ENCODE results near the gene CDC42BPG. TPM values are rescaled to one million over a fixed set of nuclear protein-coding genes. Genes with fewer than 3 reads are reported as not detected.
A peak's percentile ranks its signal among the peaks of the same experiment; 100 is the strongest.

CDC42BPG gene
- total and polyA plus RNA-seq, 9 of the 15 experiments (the other 6 are each of a cell fraction or from before 2014, with no cell fraction given): 0.04 to 8.8 (median 2.1) TPM

- ChIA-PET CTCF (ENCODE audit: low intra/inter-chr PET ratio) (interaction anchor here (0.6 kb wide), 1 partner anchor 558 kb away, joined by 3 read pairs; no protein-coding TSS in a partner anchor), POLR2A (interaction anchor here (0.6 to 1.4 kb wide), 5 partner anchors 11 to 662 kb away, joined by 3 to 4 read pairs (median 3); no protein-coding TSS in a partner anchor)
- Histone ChIP-seq H3K4me1 (replicated peaks in 1 of 2; ENCODE audit: control insufficient read depth in 2 of 2, insufficient read depth in 2 of 2, low read length in 2 of 2) (peaks cover 10 to 58% of the 10 kb centered on the region in 2 experiments; a peak in 4 of 5 replicates), H2AFZ (ENCODE audit: low read depth, low read length) (no peak overlapping the region), H3K27ac (ENCODE audit: extremely low read depth, low read depth, low read length) (no peak overlapping the region), H3K36me3 (ENCODE audit: control insufficient read depth, insufficient read depth, low read length) (peaks cover 65% of the 10 kb centered on the region), H3K4me3 (no peak overlapping the region), H3K9ac (ENCODE audit: insufficient read depth in 1 of 2, low read depth in 2 of 2, low read length in 2 of 2) (peak overlapping the region in 1 of 2 experiments; percentile 58; a peak in 2 of 4 replicates), H3K9me1 (ENCODE audit: control insufficient read depth, insufficient read depth, low read length) (no peaks in the 10 kb centered on the region), H3K27me3 (ENCODE audit: control insufficient read depth in 2 of 2, insufficient read depth in 2 of 2, low read length in 2 of 2) (no peaks in the 10 kb centered on the region), H3K9me3 (replicated peaks; ENCODE audit: control insufficient read depth, insufficient read depth, low read depth, low read length) (no peaks in the 10 kb centered on the region), H3K79me2 (ENCODE audit: control insufficient read depth, insufficient read depth, low read length) (no peaks in the 10 kb centered on the region), H3K4me2 (ENCODE audit: insufficient read depth, low read length) (no peak overlapping the region), H4K20me1 (replicated peaks; ENCODE audit: control insufficient read depth, insufficient read depth, low read length) (no peaks in the 10 kb centered on the region)
- intact Hi-C loops (cut with micrococcal nuclease) (no loop called here), in situ Hi-C loops (cut with MboI) (no loop called here)
- WGBS (ENCODE audit: insufficient coverage, low coverage, missing lambda C conversion rate): 93% methylated on average over 36 of the region's 43 CpGs
- no peak for DNase-seq (ENCODE audit: extremely low read depth in 1 of 4, low spot score in 3 of 4)
- no peak for FAIRE-seq
- ATAC-seq: no peak
- no TSS peak for BruUV-seq (replicated peaks)
- TF ChIP-seq POLR2G (IDR thresholded peaks at IDR 0.05; ENCODE audit: low read depth, low read length): 0 out of 2 replicates have a peak, but pooled peaks have one; percentile 48
- no peak for TF ChIP-seq MCM2 (IDR thresholded peaks at IDR 0.05; ENCODE audit: low read depth)
- TF ChIP-seq RERE (CRISPR knock-in tag; IDR thresholded peaks at IDR 0.05; ENCODE audit: borderline replicate concordance): no peak
- no peak for TF ChIP-seq L3MBTL2 (IDR thresholded peaks at IDR 0.05)
- no peak for TF ChIP-seq CTCFL (IDR thresholded peaks at IDR 0.05; ENCODE audit: borderline replicate concordance, insufficient read depth, low read depth, low read length, poor library complexity, severe bottlenecking)
- TF ChIP-seq ZBTB33 (CRISPR knock-in tag; IDR thresholded peaks at IDR 0.05): peak; percentile 65; the same call in 1 of the 2 replicates
These were observed 14.8 kb downstream of the CDC42BPG start for GRCh38 chr11:64829536-64830251.

Measured in K562 (cell line).